Keratinocyte (primary cell): ENCODE measurements around the gene TLL2. TPM values are rescaled to one million over a fixed set of nuclear protein-coding genes. Genes with fewer than 3 reads are reported as not detected.

Experiments
- DNase-seq: peaks from one replicate; pipeline ENCODE4 v3.0.0-alpha.2; 2011; ENCODE audit warnings: low read depth, missing footprints, low spot score
- FAIRE-seq: peaks from 2 replicates; lab custom pipeline; 2011; peaks lifted over from hg19 to GRCh38; lab: Jason Lieb, UNC
- H2AFZ ChIP-seq: 2 replicates; pipeline ENCODE4 v1.6.0; 2012; ENCODE audit warnings: low read length, control low read depth, inconsistent platforms; ENCODE audit not compliant: control insufficient read depth
- H3K27ac ChIP-seq: 2 replicates; pipeline ENCODE4 v1.5.1; 2011; ENCODE audit warnings: low read length; ENCODE audit not compliant: control insufficient read depth, insufficient read depth
- H3K27me3 ChIP-seq: 3 replicates; pipeline ENCODE4 v1.6.0; 2011; ENCODE audit warnings: low read length; ENCODE audit not compliant: control insufficient read depth, insufficient read depth; ENCODE audit errors: extremely low read depth
- H3K36me3 ChIP-seq, 2 experiments: 2 replicates in 1 of 2; 3 replicates in 1 of 2; pipeline ENCODE4 v1.5.1; 2011; ENCODE audit warnings: low read length in 2 of 2, mild to moderate bottlenecking in 1 of 2; ENCODE audit not compliant: control insufficient read depth in 2 of 2, insufficient read depth in 2 of 2; ENCODE audit errors: extremely low read depth in 1 of 2
- H3K4me1 ChIP-seq: 3 replicates; pipeline ENCODE4 v1.5.1; 2011; ENCODE audit warnings: low read length; ENCODE audit not compliant: control insufficient read depth, insufficient read depth; ENCODE audit errors: extremely low read depth
- H3K4me2 ChIP-seq: 3 replicates; pipeline ENCODE4 v1.6.0; 2011; ENCODE audit warnings: low read depth, low read length; ENCODE audit not compliant: control insufficient read depth, insufficient read depth; ENCODE audit errors: extremely low read depth
- H3K4me3 ChIP-seq, 3 experiments: fragments of 200-600 bp in 1 of 3; sonication (generic) in 1 of 3; 2 replicates in 2 of 3; 3 replicates in 1 of 3; pipeline ENCODE4 v1.5.1; 2011 to 2016; ENCODE audit warnings: low read length in 3 of 3, mild to moderate bottlenecking in 3 of 3, control low read depth in 2 of 3, inconsistent platforms in 1 of 3, low read depth in 1 of 3, mixed read lengths in 1 of 3, mixed run types in 1 of 3, moderate library complexity in 1 of 3; ENCODE audit not compliant: control insufficient read depth in 2 of 3, insufficient read depth in 2 of 3; ENCODE audit errors: extremely low read depth in 1 of 3
- H3K79me2 ChIP-seq: 2 replicates; pipeline ENCODE4 v1.6.0; 2012; ENCODE audit warnings: low read length; ENCODE audit not compliant: control insufficient read depth, insufficient read depth
- H3K9ac ChIP-seq: 3 replicates; pipeline ENCODE4 v1.6.0; 2011; ENCODE audit warnings: low read length; ENCODE audit not compliant: control insufficient read depth, insufficient read depth; ENCODE audit errors: extremely low read depth
- H3K9me1 ChIP-seq: 3 replicates; pipeline ENCODE4 v1.6.0; 2011; ENCODE audit warnings: low read length; ENCODE audit not compliant: control insufficient read depth, insufficient read depth; ENCODE audit errors: extremely low read depth
- H3K9me3 ChIP-seq: 2 replicates; pipeline ENCODE4 v1.5.1; 2012; ENCODE audit warnings: low read depth, low read length; ENCODE audit not compliant: control insufficient read depth
- H4K20me1 ChIP-seq: 3 replicates; pipeline ENCODE4 v1.6.0; 2011; ENCODE audit warnings: low read length; ENCODE audit not compliant: control insufficient read depth, insufficient read depth; ENCODE audit errors: extremely low read depth
- EZH2 ChIP-seq: IDR thresholded peaks from one replicate; pipeline ENCODE4 v1.6.1; 2012; ENCODE audit warnings: inconsistent platforms, mild to moderate bottlenecking, low read length, moderate library complexity
- dilution Hi-C: fragments of 300-500 bp; cut with MboI; formaldehyde crosslinking; loops from one replicate; pipeline ENCODE4 v1.7.0; 2020; ENCODE audit warnings: low sequenced_read_pairs; ENCODE audit not compliant: extremely low pct_ligation_motif_present
- polyA plus RNA-seq, 5 experiments: library from polyadenylated mRNA; depleted of rRNA in 3 of 5; stranded (reverse) in 3 of 5; stranded (forward) in 1 of 5; unstranded in 1 of 5; fragments of >200 nt; gene quantifications; 1 replicate in 1 of 5; 2 replicates in 3 of 5; 3 replicates in 1 of 5; pipeline versions ENCODE4 v1.2.1 to v1.2.3, GENCODE V29; 2011 to 2012; ENCODE audit warnings: missing spikeins in 2 of 5, low read depth in 1 of 5, low replicate concordance in 1 of 5
- TF ChIP-seq, protein P1 (sequence below), 3 experiments: IDR thresholded peaks in 1 of 3; conservative IDR thresholded peaks in 1 of 3; optimal IDR thresholded peaks in 1 of 3; 2 replicates in 2 of 3; 3 replicates in 1 of 3; pipeline versions ENCODE3 to v1.5.1; 2011; ENCODE audit warnings: low read length in 3 of 3, mild to moderate bottlenecking in 3 of 3, moderate library complexity in 2 of 3, control low read depth in 1 of 3, inconsistent platforms in 1 of 3; ENCODE audit not compliant: insufficient read depth in 2 of 3; ENCODE audit errors: extremely low read depth in 1 of 3

TLL2 gene
- polyA plus RNA-seq, 1 donor (not counting 4 experiments of a cell fraction or from before 2014, with no cell fraction given), result 0.83 TPM

DNA sequence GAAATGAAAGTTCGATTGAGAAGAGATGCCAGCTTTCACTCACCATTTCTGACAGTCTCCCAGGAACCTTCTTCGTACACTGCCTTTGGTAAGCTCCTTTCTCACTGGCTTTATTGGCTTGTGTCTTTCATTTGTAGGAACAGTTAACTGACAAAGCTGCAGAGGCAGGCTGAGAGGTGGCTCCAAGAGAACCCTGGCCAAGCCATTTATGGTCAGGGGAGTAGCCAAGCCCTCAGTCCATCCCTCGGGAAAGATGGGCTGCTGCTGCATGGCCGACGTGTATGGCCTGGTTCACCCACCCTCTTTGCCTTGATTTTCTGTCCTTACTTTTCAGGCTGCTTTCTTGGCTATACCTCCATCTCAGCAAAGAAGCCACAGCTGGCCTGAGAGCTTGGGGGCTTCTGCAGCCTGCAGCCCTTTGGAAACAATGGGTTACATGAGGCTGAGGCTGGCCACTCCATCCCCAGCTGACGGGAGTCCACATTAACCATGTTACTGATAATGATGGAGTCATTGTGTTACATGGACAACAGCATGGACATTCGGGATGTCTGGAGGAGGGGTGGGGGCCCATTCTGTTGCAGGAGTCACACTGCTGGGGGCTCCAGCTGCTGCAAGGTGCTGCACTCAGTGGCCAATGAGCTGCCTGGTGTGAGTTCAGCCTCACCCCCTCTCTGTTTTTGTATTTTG is 154.7 kb downstream of the TLL2 start, which contains the start of gene OPALIN:
Gene OPALIN, minus strand, starts transcription at position 152 of the 690 bp plus-strand sequence. Its CDS starts 106 bp downstream, at position 46.
- no peak within 1 kb of the TSS for H3K27ac ChIP-seq
- no peaks in the 10 kb centered on the region for H3K9me3 ChIP-seq
- no peaks in the 10 kb centered on the region for H3K27me3 ChIP-seq
- no peaks in the 10 kb centered on the region for H3K4me1 ChIP-seq
- H3K9ac ChIP-seq, result no peak within 1 kb of the TSS
- no peaks in the 10 kb centered on the region for H3K36me3 ChIP-seq
- no peak within 1 kb of the TSS for H2AFZ ChIP-seq
- H3K79me2 ChIP-seq, result no peaks in the 10 kb centered on the region
- dilution Hi-C loops, result no loop called here
- no peak for FAIRE-seq
- no peaks in the 10 kb centered on the region for H4K20me1 ChIP-seq
- H3K4me2 ChIP-seq, result no peak within 1 kb of the TSS
- H3K9me1 ChIP-seq, result no peaks in the 10 kb centered on the region
- TF ChIP-seq, protein P1, sequence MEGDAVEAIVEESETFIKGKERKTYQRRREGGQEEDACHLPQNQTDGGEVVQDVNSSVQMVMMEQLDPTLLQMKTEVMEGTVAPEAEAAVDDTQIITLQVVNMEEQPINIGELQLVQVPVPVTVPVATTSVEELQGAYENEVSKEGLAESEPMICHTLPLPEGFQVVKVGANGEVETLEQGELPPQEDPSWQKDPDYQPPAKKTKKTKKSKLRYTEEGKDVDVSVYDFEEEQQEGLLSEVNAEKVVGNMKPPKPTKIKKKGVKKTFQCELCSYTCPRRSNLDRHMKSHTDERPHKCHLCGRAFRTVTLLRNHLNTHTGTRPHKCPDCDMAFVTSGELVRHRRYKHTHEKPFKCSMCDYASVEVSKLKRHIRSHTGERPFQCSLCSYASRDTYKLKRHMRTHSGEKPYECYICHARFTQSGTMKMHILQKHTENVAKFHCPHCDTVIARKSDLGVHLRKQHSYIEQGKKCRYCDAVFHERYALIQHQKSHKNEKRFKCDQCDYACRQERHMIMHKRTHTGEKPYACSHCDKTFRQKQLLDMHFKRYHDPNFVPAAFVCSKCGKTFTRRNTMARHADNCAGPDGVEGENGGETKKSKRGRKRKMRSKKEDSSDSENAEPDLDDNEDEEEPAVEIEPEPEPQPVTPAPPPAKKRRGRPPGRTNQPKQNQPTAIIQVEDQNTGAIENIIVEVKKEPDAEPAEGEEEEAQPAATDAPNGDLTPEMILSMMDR (optimal IDR thresholded peaks at IDR 0.05 in 1 of 3, IDR thresholded peaks at IDR 0.05 in 1 of 3, conservative IDR thresholded peaks at IDR 0.05 in 1 of 3; ENCODE audit: extremely low read depth in 1 of 3, insufficient read depth in 2 of 3, low read length in 3 of 3), result no peak
- TF ChIP-seq EZH2, result no peak
- no peak within 1 kb of the TSS for H3K4me3 ChIP-seq
- no peak for DNase-seq

DNA sequence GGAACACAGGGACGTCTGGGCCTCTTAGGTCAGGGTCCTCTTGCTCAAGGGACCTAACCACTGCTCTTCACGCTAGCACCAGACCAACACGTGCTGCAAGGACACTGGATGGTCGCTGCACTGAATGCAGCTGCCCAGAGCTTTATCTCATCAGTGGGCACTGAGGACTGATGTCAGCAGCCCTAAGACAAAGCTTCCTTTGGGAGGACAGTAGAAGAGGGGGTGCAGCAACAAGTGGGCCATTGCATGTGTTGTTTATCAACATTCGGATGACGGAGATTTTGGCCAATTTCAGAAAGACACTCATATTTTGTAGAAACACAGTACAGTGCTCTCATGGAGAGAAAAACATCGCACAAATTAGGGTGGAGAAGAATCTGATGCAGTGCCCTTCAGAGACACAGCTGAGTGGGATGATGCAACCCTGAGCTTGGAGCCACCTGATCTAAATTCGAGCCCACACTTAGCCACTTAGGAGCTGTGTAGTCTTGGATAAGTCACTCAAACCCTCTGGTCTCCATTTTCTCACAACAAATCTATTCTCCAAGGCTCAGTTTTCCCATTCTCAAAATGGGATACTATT is 156.6 kb downstream of the TLL2 start:
- H3K27me3 ChIP-seq, result no peaks in the 10 kb centered on the region
- FAIRE-seq, result no peak
- no peak overlapping the region for H3K27ac ChIP-seq
- H4K20me1 ChIP-seq, result no peaks in the 10 kb centered on the region
- no peaks in the 10 kb centered on the region for H3K36me3 ChIP-seq
- dilution Hi-C loops, result no loop called here
- H3K9me3 ChIP-seq, result no peaks in the 10 kb centered on the region
- no peak overlapping the region for H2AFZ ChIP-seq
- H3K79me2 ChIP-seq, result no peaks in the 10 kb centered on the region
- no peak overlapping the region for H3K9ac ChIP-seq
- H3K9me1 ChIP-seq, result no peaks in the 10 kb centered on the region
- TF ChIP-seq, protein P1 (optimal IDR thresholded peaks at IDR 0.05 in 1 of 3, IDR thresholded peaks at IDR 0.05 in 1 of 3, conservative IDR thresholded peaks at IDR 0.05 in 1 of 3; ENCODE audit: extremely low read depth in 1 of 3, insufficient read depth in 2 of 3, low read length in 3 of 3), result no peak
- TF ChIP-seq EZH2, result no peak
- no peak for DNase-seq
- H3K4me3 ChIP-seq, result no peak overlapping the region
- no peak overlapping the region for H3K4me2 ChIP-seq
- H3K4me1 ChIP-seq, result no peaks in the 10 kb centered on the region
